Adrenal gland (tissue), 5 donors: Measurements from ENCODE around the gene PAMR1.

Experiments
- POLR2A ChIP-seq, 2 donors: fragments of 450-650 bp; IDR thresholded peaks; one replicate each; pipeline ENCODE4 v1.6.1; 2017; ENCODE audit warnings: antibody characterized with exemption in 2 of 2, mild to moderate bottlenecking in 2 of 2, moderate library complexity in 1 of 2
- TF ChIP-seq, protein P1 (sequence below), 6 experiments: fragments of 450-650 bp in 4 of 6; fragments of 200-600 bp in 2 of 6; sonication (generic) in 1 of 6; IDR thresholded peaks; 1 replicate in 5 of 6; 2 replicates in 1 of 6; pipeline versions ENCODE4 v1.5.1 to v1.8.0; 2016 to 2021; ENCODE audit warnings: antibody characterized with exemption in 6 of 6, mild to moderate bottlenecking in 2 of 6, moderate library complexity in 1 of 6
- donor health status: DM: no; HTN: no; CAD: no.

DNA sequence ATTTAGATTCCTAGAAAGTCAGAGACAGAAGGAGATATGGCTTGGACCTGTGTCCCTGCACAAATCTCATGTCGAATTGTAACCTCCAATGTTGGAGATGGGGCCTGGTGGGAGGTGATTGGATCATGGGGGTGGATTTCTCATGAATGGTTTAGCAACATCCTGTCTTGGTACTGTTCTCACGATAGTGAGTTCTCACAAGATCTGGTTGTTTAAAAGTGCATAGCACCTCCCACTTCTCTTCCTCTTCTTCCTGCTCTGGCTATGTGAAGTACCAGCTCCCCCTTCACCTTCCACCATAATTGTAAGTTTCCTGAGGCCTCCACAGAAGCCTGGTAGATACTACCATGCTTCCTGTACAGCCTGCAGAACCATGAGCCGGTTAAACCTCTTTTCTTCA is 27.6 kb upstream of the PAMR1 start:
- TF ChIP-seq, protein P1, sequence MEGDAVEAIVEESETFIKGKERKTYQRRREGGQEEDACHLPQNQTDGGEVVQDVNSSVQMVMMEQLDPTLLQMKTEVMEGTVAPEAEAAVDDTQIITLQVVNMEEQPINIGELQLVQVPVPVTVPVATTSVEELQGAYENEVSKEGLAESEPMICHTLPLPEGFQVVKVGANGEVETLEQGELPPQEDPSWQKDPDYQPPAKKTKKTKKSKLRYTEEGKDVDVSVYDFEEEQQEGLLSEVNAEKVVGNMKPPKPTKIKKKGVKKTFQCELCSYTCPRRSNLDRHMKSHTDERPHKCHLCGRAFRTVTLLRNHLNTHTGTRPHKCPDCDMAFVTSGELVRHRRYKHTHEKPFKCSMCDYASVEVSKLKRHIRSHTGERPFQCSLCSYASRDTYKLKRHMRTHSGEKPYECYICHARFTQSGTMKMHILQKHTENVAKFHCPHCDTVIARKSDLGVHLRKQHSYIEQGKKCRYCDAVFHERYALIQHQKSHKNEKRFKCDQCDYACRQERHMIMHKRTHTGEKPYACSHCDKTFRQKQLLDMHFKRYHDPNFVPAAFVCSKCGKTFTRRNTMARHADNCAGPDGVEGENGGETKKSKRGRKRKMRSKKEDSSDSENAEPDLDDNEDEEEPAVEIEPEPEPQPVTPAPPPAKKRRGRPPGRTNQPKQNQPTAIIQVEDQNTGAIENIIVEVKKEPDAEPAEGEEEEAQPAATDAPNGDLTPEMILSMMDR (IDR thresholded peaks at IDR 0.05), result no peak
- TF ChIP-seq POLR2A (IDR thresholded peaks at IDR 0.05), result no peak
